ENCODE results near the gene ATP5MG.

ATP5MG gene

GRCh38 chr11:118442908-118443589 lies 41.6 kb downstream of the ATP5MG start:
- no peak for DNase-seq (ENCODE audit: low spot score)

DNA sequence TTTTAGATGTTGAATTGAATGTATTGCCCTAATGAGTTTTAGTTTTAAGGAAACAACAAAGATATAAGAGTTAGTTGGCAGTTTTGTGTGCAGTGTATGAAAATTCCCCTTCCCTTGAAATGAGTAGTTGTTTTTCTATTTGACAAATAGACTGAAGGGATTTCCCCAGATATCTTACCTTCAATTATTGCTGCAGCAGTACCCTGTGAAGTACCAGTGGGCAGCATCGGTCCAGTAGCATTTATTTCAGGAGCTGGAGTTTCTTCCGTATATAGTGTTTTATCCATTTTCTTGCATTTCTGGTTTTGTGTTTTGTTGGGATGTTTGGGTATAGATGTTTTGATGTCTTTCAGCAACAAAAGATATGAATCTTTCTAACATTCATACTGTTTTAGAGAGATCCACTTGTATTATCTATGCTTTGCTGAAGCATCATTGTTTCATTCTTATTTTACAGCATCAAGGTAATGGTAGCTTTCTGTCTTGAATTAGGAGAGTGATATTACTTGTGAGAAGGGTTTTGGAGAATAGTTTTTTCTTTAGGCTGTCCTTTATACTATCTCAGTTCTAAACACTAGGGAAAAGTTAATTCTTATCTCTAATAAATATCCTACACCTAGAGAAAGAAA lies 42.3 kb downstream of the ATP5MG start:
- no peak for DNase-seq (ENCODE audit: low spot score)

- no peak for DNase-seq (ENCODE audit: low spot score)
These were observed 46.0 kb downstream of the ATP5MG start for GRCh38 chr11:118447423-118447822.

DNA sequence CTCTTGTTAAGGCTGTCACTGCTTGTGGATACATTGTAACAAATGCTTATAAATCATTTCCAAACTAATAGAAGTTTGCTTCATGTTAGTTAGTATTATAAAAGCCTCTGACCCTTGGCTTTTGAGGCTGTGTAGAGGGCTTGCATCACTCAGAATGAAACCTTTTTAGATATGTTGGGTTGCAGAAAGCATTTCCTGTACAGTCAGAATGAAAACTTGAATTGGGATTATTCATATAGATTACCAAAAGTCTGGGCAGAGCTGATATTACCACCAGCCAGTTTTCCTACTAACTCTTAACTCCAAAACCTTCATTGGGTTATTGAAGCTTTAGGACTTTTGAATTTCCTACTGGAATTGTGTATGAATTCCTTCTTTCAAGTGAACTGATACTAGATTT lies 46.9 kb downstream of the ATP5MG start:
- no peak for DNase-seq (ENCODE audit: low spot score)

DNA sequence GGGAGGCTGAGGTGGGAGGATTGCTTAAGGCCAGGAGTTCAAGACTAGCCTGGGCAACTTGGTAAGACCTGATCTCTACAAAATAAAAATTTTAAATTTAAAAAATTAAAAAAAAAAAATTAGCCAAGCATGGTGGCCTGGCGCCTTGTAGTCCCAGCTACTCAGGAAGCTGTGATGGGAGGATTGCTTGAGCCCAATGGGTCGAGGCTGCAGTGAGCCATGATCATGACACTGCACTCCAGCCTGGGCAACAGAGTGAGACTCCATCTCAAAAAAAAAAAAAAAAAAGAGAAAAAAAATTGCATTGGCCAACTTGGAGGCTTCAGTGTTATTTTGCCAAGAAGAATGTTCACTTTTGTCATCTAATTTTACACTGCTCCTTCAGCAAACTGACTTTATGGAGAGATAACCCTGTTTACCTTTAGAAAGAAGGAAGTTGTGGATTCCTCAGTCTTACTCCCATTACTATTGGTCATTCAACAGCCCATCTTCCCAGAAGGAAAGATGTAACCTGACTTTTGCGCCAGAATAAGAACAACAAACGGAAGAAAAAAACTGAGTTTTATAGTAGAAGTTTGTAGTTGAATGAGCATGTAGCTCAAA lies 48.0 kb downstream of the ATP5MG start:
- no peak for DNase-seq (ENCODE audit: low spot score)

DNA sequence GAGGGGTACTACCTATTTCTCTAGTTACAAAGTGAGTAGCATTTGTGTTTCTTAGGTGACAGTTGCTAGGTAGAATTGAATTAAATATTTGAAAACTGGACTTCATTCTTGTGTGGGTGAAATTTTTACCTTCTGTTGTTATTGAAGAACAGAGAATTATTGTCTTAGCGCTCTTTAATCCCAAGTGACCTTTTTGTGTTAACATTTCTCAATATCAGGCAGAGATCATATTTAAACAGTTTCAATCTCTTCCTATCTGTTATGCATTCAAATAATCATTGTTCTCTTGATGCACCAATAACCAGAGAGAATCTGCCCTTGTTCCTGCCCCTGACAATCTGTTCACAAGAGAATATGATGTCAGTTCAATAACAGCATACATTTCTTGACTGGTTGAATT lies 49.0 kb downstream of the ATP5MG start:
- no peak for DNase-seq (ENCODE audit: low spot score)

Measured in NAMALWA (cell line).